Gastroesophageal sphincter (tissue), 4 donors: Measurements from ENCODE around the gene FAM78B. TPM values are rescaled to one million over a fixed set of nuclear protein-coding genes. Genes with fewer than 3 reads are reported as not detected.

ENCODE experiments used
- ATAC-seq: fragments of 150-250 bp; one replicate; pipeline ENCODE4 v1.9.1; 2016; ENCODE audit warnings: mild to moderate bottlenecking, moderate library complexity
- H3K27ac ChIP-seq, 4 donors: fragments of 200-600 bp; sonication (generic) in 3 of 4; 1 replicate in 3 of 4; 2 replicates in 1 of 4; pipeline ENCODE4 v1.5.1; 2016 to 2019
- H3K27me3 ChIP-seq: fragments of 200-600 bp; sonication (generic); one replicate; pipeline ENCODE4 v1.5.1; 2019
- H3K36me3 ChIP-seq, 2 donors: fragments of 200-600 bp; sonication (generic); one replicate each; pipeline ENCODE4 v1.5.1; 2019; ENCODE audit warnings: control low read depth in 1 of 2
- H3K4me1 ChIP-seq, 3 donors: fragments of 200-600 bp; sonication (generic); 1 replicate in 2 of 3; 2 replicates in 1 of 3; pipeline ENCODE4 v1.5.1; 2016 to 2019; ENCODE audit warnings: control low read depth in 2 of 3
- H3K4me3 ChIP-seq, 2 donors: fragments of 200-600 bp; sonication (generic); one replicate each; pipeline ENCODE4 v1.5.1; 2019; ENCODE audit warnings: mild to moderate bottlenecking in 1 of 2, moderate library complexity in 1 of 2
- H3K9me3 ChIP-seq, 3 donors: fragments of 200-600 bp; sonication (generic); one replicate each; pipeline ENCODE4 v1.5.1; 2017 to 2019; ENCODE audit warnings: control low read depth in 2 of 3
- CTCF ChIP-seq, 4 experiments: fragments of 200-600 bp in 2 of 4; fragments of 450-650 bp in 2 of 4; sonication (generic) in 1 of 4; IDR thresholded peaks; one replicate each; pipeline ENCODE4 v1.5.1; 2017 to 2019; ENCODE audit warnings: antibody characterized with exemption in 4 of 4, mild to moderate bottlenecking in 2 of 4, moderate library complexity in 2 of 4
- EP300 ChIP-seq: sonication (generic); formaldehyde crosslinking; IDR thresholded peaks from one replicate; pipeline ENCODE4 v1.6.1; 2017; ENCODE audit warnings: antibody characterized with exemption, mild to moderate bottlenecking
- POLR2A ChIP-seq, 2 donors: fragments of 450-650 bp; IDR thresholded peaks; one replicate each; pipeline ENCODE4 v1.6.1; 2017; ENCODE audit warnings: antibody characterized with exemption in 2 of 2, mild to moderate bottlenecking in 2 of 2, moderate library complexity in 1 of 2
- POLR2AphosphoS5 ChIP-seq: sonication (generic); formaldehyde crosslinking; IDR thresholded peaks from one replicate; pipeline ENCODE4 v1.6.1; 2017; ENCODE audit warnings: antibody characterized with exemption
- WGBS, 2 donors: methylation state at CpG; one replicate each; pipeline ENCODE4 v1.1.5; 2018; ENCODE audit warnings: low coverage in 1 of 2; 5-methylcytosine and 5-hydroxymethylcytosine counted together
- total RNA-seq, 4 donors: library from RNA; depleted of rRNA; stranded (reverse); fragments of >200 nt; gene quantifications; one replicate each; pipeline ENCODE4 v1.1.0, GENCODE V29; 2016

The FAM78B gene
- total RNA-seq, 4 donors from 2014 or later, result 0.82 to 2.1 (median 1.2) TPM

GRCh38 chr1:166136699-166137401 is 30.0 kb downstream of the FAM78B start:
- TF ChIP-seq POLR2A (IDR thresholded peaks at IDR 0.05) (no peak), POLR2AphosphoS5 (no peak), EP300 (no peak), CTCF (IDR thresholded peaks at IDR 0.05) (no peak)
- no peaks in the 10 kb centered on the region for H3K27me3 ChIP-seq
- ATAC-seq, result no peak
- no peaks in the 10 kb centered on the region for H3K9me3 ChIP-seq
- no peak overlapping the region for H3K4me3 ChIP-seq
- H3K36me3 ChIP-seq, result no peaks in the 10 kb centered on the region
- WGBS, 2 donors, result 77 to 79% methylated on average over 4 to 5 of the region's 5 CpGs
- no peaks in the 10 kb centered on the region for H3K4me1 ChIP-seq
- no peak overlapping the region for H3K27ac ChIP-seq

GRCh38 chr1:166136222-166136621 is 30.6 kb downstream of the FAM78B start:
- H3K27ac ChIP-seq, result no peak overlapping the region
- WGBS, 2 donors, result 23 to 62% methylated on average over 2 of the region's 3 CpGs
- no peak for ATAC-seq

GRCh38 chr1:166133857-166134256 is 32.9 kb downstream of the FAM78B start:
- TF ChIP-seq EP300 (no peak), POLR2A (IDR thresholded peaks at IDR 0.05) (no peak), CTCF (IDR thresholded peaks at IDR 0.05) (no peak), POLR2AphosphoS5 (no peak)

More at GRCh38 chr1:166136222-166136621, 30.6 kb downstream of the FAM78B start:
- no peaks in the 10 kb centered on the region for H3K27me3 ChIP-seq
- no peak overlapping the region for H3K4me3 ChIP-seq
- no peak for TF ChIP-seq POLR2AphosphoS5
- no peak for TF ChIP-seq POLR2A (IDR thresholded peaks at IDR 0.05)
- no peak for TF ChIP-seq EP300
- TF ChIP-seq CTCF (IDR thresholded peaks at IDR 0.05), result no peak
- H3K36me3 ChIP-seq, result no peaks in the 10 kb centered on the region
- no peaks in the 10 kb centered on the region for H3K9me3 ChIP-seq
- no peaks in the 10 kb centered on the region for H3K4me1 ChIP-seq

GRCh38 chr1:166133276-166133841 is 33.4 kb downstream of the FAM78B start:
- no peak for ATAC-seq
- Histone ChIP-seq H3K27ac (no peak overlapping the region), H3K27me3 (no peaks in the 10 kb centered on the region), H3K36me3 (no peaks in the 10 kb centered on the region), H3K4me3 (no peak overlapping the region), H3K9me3 (no peaks in the 10 kb centered on the region), H3K4me1 (no peaks in the 10 kb centered on the region)
- 91% methylated on average over 7 of the region's 7 CpGs for WGBS, 2 donors
- no peak for TF ChIP-seq EP300
- no peak for TF ChIP-seq CTCF (IDR thresholded peaks at IDR 0.05)
- no peak for TF ChIP-seq POLR2AphosphoS5
- TF ChIP-seq POLR2A (IDR thresholded peaks at IDR 0.05), result no peak

More at GRCh38 chr1:166133857-166134256, 32.9 kb downstream of the FAM78B start:
- no peak overlapping the region for H3K4me3 ChIP-seq
- H3K27me3 ChIP-seq, result no peaks in the 10 kb centered on the region
- H3K27ac ChIP-seq, result no peak overlapping the region
- H3K36me3 ChIP-seq, result no peaks in the 10 kb centered on the region
- no peaks in the 10 kb centered on the region for H3K4me1 ChIP-seq
- no peaks in the 10 kb centered on the region for H3K9me3 ChIP-seq
- ATAC-seq, result no peak
- WGBS, 2 donors, result 65 to 81% methylated on average over 3 to 4 of the region's 4 CpGs

GRCh38 chr1:166132496-166132895 is 34.3 kb downstream of the FAM78B start:
- TF ChIP-seq CTCF (IDR thresholded peaks at IDR 0.05), result no peak
- no peak for TF ChIP-seq POLR2AphosphoS5
- no peak for TF ChIP-seq EP300
- TF ChIP-seq POLR2A (IDR thresholded peaks at IDR 0.05), result no peak
- ATAC-seq, result no peak
- Histone ChIP-seq H3K27ac (no peak overlapping the region), H3K27me3 (no peaks in the 10 kb centered on the region), H3K36me3 (no peaks in the 10 kb centered on the region), H3K4me3 (no peak overlapping the region), H3K9me3 (no peaks in the 10 kb centered on the region), H3K4me1 (no peaks in the 10 kb centered on the region)
